Panc1 (cell line): ENCODE results near the gene C1orf232. TPM values are rescaled to one million over a fixed set of nuclear protein-coding genes. Genes with fewer than 3 reads are reported as not detected.

Experiments
- ATAC-seq: fragments of 200-7000 bp; cut with Tn5 transposase; 2 replicates; pipeline ENCODE4 v1.9.1; 2020; ENCODE audit warnings: mild to moderate bottlenecking, moderate library complexity
- BruUV-seq: library from RNA; stranded (reverse); fragments of 400-500 nt; replicated peaks from 2 replicates; lab custom pipeline; 2021; lab: Mats Ljungman, UMichigan
- CTCF ChIA-PET: fragments of 300-600 bp; sonication (Branson Sonifier 250); formaldehyde crosslinking; loops from one replicate; lab custom pipeline; 2022; ENCODE audit warnings: antibody characterized with exemption; lab: Charles Lee
- POLR2A ChIA-PET: fragments of 300-600 bp; sonication (Branson Sonifier 250); formaldehyde crosslinking; loops from one replicate; lab custom pipeline; 2022; ENCODE audit warnings: antibody characterized with exemption; lab: Charles Lee
- DNase-seq: peaks from one replicate; pipeline ENCODE4 v3.0.0-alpha.2; 2010; ENCODE audit warnings: low read depth, low spot score
- H3K27ac ChIP-seq: 2 replicates; pipeline ENCODE4 v1.5.1; 2011; ENCODE audit warnings: mild to moderate bottlenecking, low read length, inconsistent platforms
- H3K27me3 ChIP-seq: fragments of 200-500 bp; sonication (Bioruptor generic); 2 replicates; pipeline ENCODE4 v1.6.0; 2014; ENCODE audit warnings: low read length, inconsistent platforms; ENCODE audit not compliant: control insufficient read depth, insufficient read depth
- H3K36me3 ChIP-seq: fragments of 200-500 bp; sonication (Bioruptor generic); 2 replicates; pipeline ENCODE4 v1.5.1; 2014; ENCODE audit warnings: inconsistent platforms, mild to moderate bottlenecking, low read length, moderate library complexity; ENCODE audit not compliant: control insufficient read depth, insufficient read depth
- H3K4me1 ChIP-seq: 2 replicates; pipeline ENCODE4 v1.5.1; 2011; ENCODE audit warnings: inconsistent platforms, mild to moderate bottlenecking, low read length, moderate library complexity; ENCODE audit not compliant: control insufficient read depth, insufficient read depth
- H3K4me3 ChIP-seq, 2 experiments: 2 replicates each; pipeline ENCODE4 v1.5.1; 2011 to 2012; ENCODE audit warnings: low read depth in 2 of 2, low read length in 2 of 2, mild to moderate bottlenecking in 2 of 2, inconsistent platforms in 1 of 2, moderate library complexity in 1 of 2
- H3K9me3 ChIP-seq: fragments of 200-500 bp; sonication (Bioruptor generic); 2 replicates; pipeline ENCODE4 v1.5.1; 2014; ENCODE audit warnings: low read depth, mild to moderate bottlenecking, inconsistent platforms, low read length, moderate library complexity; ENCODE audit not compliant: control insufficient read depth, insufficient read depth
- CTCF ChIP-seq: fragments of 450-650 bp; IDR thresholded peaks from 2 replicates; pipeline ENCODE4 v1.5.1; 2017; ENCODE audit warnings: mild to moderate bottlenecking
- POLR2AphosphoS5 ChIP-seq: IDR thresholded peaks from 2 replicates; pipeline ENCODE4 v1.6.1; 2012; ENCODE audit warnings: mild to moderate bottlenecking, low read depth, low read length, moderate library complexity
- SIN3A ChIP-seq: IDR thresholded peaks from 2 replicates; pipeline ENCODE4 v1.6.1; 2012; ENCODE audit warnings: low read depth, mild to moderate bottlenecking, low read length, moderate library complexity, borderline replicate concordance; ENCODE audit not compliant: insufficient read depth
- TCF7L2 ChIP-seq: IDR thresholded peaks from 2 replicates; pipeline ENCODE4 v1.6.1; 2011; ENCODE audit warnings: mild to moderate bottlenecking, low read depth, low read length, inconsistent platforms
- in situ Hi-C: cut with HindIII; loops from 2 replicates; pipeline ENCODE4 v1.10.0; 2016; ENCODE audit warnings: low sequenced_read_pairs, low pct_unique_long_range_greater_than_20kb
- intact Hi-C: fragments of 100-400 bp; cut with micrococcal nuclease; formaldehyde crosslinking; loops from one replicate; pipeline ENCODE4 v1.10.0; 2022; ENCODE audit not compliant: unreplicated experiment
- total RNA-seq: library from RNA; stranded (reverse); gene quantifications from one replicate; pipeline ENCODE4 v1.2.1, GENCODE V29; 2021; ENCODE audit not compliant: unreplicated experiment
- TF ChIP-seq, protein P1 (sequence below), 2 experiments: IDR thresholded peaks; 2 replicates each; pipeline ENCODE4 v1.6.1; 2011 to 2012; ENCODE audit warnings: low read depth in 2 of 2, control low read depth in 1 of 2, low read length in 1 of 2, mild to moderate bottlenecking in 1 of 2, moderate library complexity in 1 of 2; ENCODE audit not compliant: insufficient read depth in 1 of 2

The C1orf232 gene
- total RNA-seq, 1 experiment from 2014 or later, result not detected

GRCh38 chr1:26145041-26145959 lies 23.5 kb downstream of the C1orf232 start:
- no TSS peak for BruUV-seq
- no peaks in the 10 kb centered on the region for H3K9me3 ChIP-seq
- H3K4me3 ChIP-seq, result peak overlapping the region in 1 of 2 experiments; percentile 15; a peak in 1 of 4 replicates
- no peaks in the 10 kb centered on the region for H3K27me3 ChIP-seq
- ChIA-PET POLR2A (no interaction called here), CTCF (interaction anchor here (0.6 to 1.8 kb wide), 10 partner anchors 12 to 127 kb away, joined by 3 to 17 read pairs (median 4); partner anchors contain the start of gene CEP85)
- DNase-seq (peak; percentile 69), ATAC-seq (peak; percentile 98)
- intact Hi-C loops, result loop anchor here (1.0 to 5.0 kb wide), 2 partner anchors 40 to 108 kb away; no protein-coding TSS in a partner anchor
- no peak overlapping the region for H3K27ac ChIP-seq
- H3K36me3 ChIP-seq, result no peaks in the 10 kb centered on the region
- 0 out of 2 replicates have a peak, but pooled peaks cover 4% of the 10 kb centered on the region for H3K4me1 ChIP-seq
- in situ Hi-C loops, result no loop called here
- peak; percentile 87 for TF ChIP-seq CTCF
- TF ChIP-seq, protein P1, sequence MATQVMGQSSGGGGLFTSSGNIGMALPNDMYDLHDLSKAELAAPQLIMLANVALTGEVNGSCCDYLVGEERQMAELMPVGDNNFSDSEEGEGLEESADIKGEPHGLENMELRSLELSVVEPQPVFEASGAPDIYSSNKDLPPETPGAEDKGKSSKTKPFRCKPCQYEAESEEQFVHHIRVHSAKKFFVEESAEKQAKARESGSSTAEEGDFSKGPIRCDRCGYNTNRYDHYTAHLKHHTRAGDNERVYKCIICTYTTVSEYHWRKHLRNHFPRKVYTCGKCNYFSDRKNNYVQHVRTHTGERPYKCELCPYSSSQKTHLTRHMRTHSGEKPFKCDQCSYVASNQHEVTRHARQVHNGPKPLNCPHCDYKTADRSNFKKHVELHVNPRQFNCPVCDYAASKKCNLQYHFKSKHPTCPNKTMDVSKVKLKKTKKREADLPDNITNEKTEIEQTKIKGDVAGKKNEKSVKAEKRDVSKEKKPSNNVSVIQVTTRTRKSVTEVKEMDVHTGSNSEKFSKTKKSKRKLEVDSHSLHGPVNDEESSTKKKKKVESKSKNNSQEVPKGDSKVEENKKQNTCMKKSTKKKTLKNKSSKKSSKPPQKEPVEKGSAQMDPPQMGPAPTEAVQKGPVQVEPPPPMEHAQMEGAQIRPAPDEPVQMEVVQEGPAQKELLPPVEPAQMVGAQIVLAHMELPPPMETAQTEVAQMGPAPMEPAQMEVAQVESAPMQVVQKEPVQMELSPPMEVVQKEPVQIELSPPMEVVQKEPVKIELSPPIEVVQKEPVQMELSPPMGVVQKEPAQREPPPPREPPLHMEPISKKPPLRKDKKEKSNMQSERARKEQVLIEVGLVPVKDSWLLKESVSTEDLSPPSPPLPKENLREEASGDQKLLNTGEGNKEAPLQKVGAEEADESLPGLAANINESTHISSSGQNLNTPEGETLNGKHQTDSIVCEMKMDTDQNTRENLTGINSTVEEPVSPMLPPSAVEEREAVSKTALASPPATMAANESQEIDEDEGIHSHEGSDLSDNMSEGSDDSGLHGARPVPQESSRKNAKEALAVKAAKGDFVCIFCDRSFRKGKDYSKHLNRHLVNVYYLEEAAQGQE (IDR thresholded peaks at IDR 0.05; ENCODE audit: insufficient read depth in 1 of 2, low read depth in 2 of 2, low read length in 1 of 2), result no peak

- ChIA-PET POLR2A (no interaction called here), CTCF (interaction anchor here (0.7 to 1.6 kb wide), 2 partner anchors 8 to 19 kb away, joined by 3 to 6 read pairs; no protein-coding TSS in a partner anchor)
- intact Hi-C loops (no loop called here), in situ Hi-C loops (no loop called here)
- no TSS peak for BruUV-seq
- 0 out of 2 replicates have a peak, but pooled peaks cover 4% of the 10 kb centered on the region for H3K4me1 ChIP-seq
- no peak for ATAC-seq
- H3K27ac ChIP-seq, result peak overlapping the region; percentile 35; the same call in 1 of the 2 replicates
- no peak for DNase-seq
- peak overlapping the region in 1 of 2 experiments; percentile 43; a peak in 3 of 4 replicates for H3K4me3 ChIP-seq
- TF ChIP-seq, protein P1 (IDR thresholded peaks at IDR 0.05; ENCODE audit: insufficient read depth in 1 of 2, low read depth in 2 of 2, low read length in 1 of 2), result no peak
- TF ChIP-seq POLR2AphosphoS5 (no peak), SIN3A (no peak), TCF7L2 (no peak), CTCF (no peak)
- no peaks in the 10 kb centered on the region for H3K9me3 ChIP-seq
- no peaks in the 10 kb centered on the region for H3K27me3 ChIP-seq
- H3K36me3 ChIP-seq, result no peaks in the 10 kb centered on the region
Observed at GRCh38 chr1:26142159-26142558, 26.6 kb downstream of the C1orf232 start.
